ENCODE data around the gene ZNF684.

The ZNF684 gene

DNA sequence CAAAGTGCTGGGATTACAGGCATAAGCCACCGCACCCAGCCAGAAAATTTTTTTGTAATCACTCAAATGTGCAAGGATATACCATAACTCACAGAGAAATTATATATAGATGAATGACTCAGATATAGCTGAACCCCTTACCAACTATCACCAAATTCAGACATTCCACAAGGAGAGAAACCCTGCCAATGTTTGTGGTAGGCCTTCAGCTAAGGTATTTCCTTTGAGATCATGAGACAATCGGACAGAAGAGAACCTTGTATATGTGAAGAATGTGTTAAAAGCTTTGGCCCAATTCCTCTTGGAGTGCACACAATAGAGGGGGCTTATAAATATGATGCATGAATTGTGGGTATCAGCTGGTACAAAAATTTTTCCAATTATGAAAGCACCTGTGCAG, 50.7 kb downstream of the ZNF684 start:
- no peak overlapping the region for H3K4me2 ChIP-seq (ENCODE audit: low read length)
- TF ChIP-seq, protein P1, sequence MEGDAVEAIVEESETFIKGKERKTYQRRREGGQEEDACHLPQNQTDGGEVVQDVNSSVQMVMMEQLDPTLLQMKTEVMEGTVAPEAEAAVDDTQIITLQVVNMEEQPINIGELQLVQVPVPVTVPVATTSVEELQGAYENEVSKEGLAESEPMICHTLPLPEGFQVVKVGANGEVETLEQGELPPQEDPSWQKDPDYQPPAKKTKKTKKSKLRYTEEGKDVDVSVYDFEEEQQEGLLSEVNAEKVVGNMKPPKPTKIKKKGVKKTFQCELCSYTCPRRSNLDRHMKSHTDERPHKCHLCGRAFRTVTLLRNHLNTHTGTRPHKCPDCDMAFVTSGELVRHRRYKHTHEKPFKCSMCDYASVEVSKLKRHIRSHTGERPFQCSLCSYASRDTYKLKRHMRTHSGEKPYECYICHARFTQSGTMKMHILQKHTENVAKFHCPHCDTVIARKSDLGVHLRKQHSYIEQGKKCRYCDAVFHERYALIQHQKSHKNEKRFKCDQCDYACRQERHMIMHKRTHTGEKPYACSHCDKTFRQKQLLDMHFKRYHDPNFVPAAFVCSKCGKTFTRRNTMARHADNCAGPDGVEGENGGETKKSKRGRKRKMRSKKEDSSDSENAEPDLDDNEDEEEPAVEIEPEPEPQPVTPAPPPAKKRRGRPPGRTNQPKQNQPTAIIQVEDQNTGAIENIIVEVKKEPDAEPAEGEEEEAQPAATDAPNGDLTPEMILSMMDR (IDR thresholded peaks at IDR 0.05; ENCODE audit: low read length): no peak
- TF ChIP-seq EZH2 (IDR thresholded peaks at IDR 0.05; ENCODE audit: borderline replicate concordance, low read length): no peak
- no peaks in the 10 kb centered on the region for H3K9me3 ChIP-seq (ENCODE audit: low read length)
- H3F3A ChIP-seq (ENCODE audit: insufficient read depth, low read length): no peaks in the 10 kb centered on the region
- no peak overlapping the region for H2AFZ ChIP-seq (ENCODE audit: low read length)
- no peak overlapping the region for H3K4me3 ChIP-seq (ENCODE audit: low read depth, low read length, poor library complexity, severe bottlenecking)
- H3K36me3 ChIP-seq (ENCODE audit: insufficient read depth, low read length): no peaks in the 10 kb centered on the region
- H4K20me1 ChIP-seq (ENCODE audit: insufficient read depth, low read length): no peaks in the 10 kb centered on the region
- no peaks in the 10 kb centered on the region for H3K27me3 ChIP-seq (ENCODE audit: insufficient read depth, low read length)
- H3K9me2 ChIP-seq (ENCODE audit: low read depth, low read length): no peaks in the 10 kb centered on the region
- H3K79me2 ChIP-seq (ENCODE audit: insufficient read depth, low read length): no peaks in the 10 kb centered on the region
- H3K9ac ChIP-seq (ENCODE audit: low read length): no peak overlapping the region
- H3K27ac ChIP-seq (ENCODE audit: low read depth, low read length, poor library complexity, severe bottlenecking): no peak overlapping the region
- H3K4me1 ChIP-seq (ENCODE audit: insufficient read depth, low read length, severe bottlenecking): no peaks in the 10 kb centered on the region

DNA sequence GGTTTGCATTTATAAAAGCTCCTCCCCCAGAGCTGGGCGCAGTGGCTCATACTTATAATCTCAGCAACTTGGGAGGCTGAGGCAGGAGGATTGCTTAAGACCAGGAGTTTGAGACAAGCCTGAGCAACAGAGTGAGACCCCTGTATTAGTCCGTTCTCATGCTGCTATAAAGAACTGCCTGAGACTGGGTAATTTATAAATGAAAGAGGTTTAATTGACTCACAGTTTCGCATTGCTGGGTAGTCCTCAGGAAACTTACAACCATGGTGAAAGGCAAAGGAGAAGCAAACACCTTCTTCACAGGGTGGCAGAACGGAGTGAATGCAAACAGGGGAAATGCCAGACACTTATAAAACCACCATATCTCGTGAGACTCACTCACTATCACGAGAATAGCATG, 52.5 kb downstream of the ZNF684 start:
- Histone ChIP-seq H3K9me2 (ENCODE audit: low read depth, low read length) (no peaks in the 10 kb centered on the region), H3K36me3 (ENCODE audit: insufficient read depth, low read length) (no peaks in the 10 kb centered on the region), H3K4me3 (ENCODE audit: low read depth, low read length, poor library complexity, severe bottlenecking) (no peak overlapping the region), H4K20me1 (ENCODE audit: insufficient read depth, low read length) (no peaks in the 10 kb centered on the region), H2AFZ (ENCODE audit: low read length) (no peak overlapping the region), H3K27ac (ENCODE audit: low read depth, low read length, poor library complexity, severe bottlenecking) (no peak overlapping the region), H3K9me3 (ENCODE audit: low read length) (no peaks in the 10 kb centered on the region), H3K9ac (ENCODE audit: low read length) (no peak overlapping the region), H3K79me2 (ENCODE audit: insufficient read depth, low read length) (no peaks in the 10 kb centered on the region), H3K4me2 (ENCODE audit: low read length) (no peak overlapping the region), H3F3A (ENCODE audit: insufficient read depth, low read length) (no peaks in the 10 kb centered on the region), H3K4me1 (ENCODE audit: insufficient read depth, low read length, severe bottlenecking) (no peaks in the 10 kb centered on the region), H3K27me3 (ENCODE audit: insufficient read depth, low read length) (no peaks in the 10 kb centered on the region)
- no peak for TF ChIP-seq EZH2 (IDR thresholded peaks at IDR 0.05; ENCODE audit: borderline replicate concordance, low read length)
- TF ChIP-seq, protein P1 (IDR thresholded peaks at IDR 0.05; ENCODE audit: low read length): no peak

DNA sequence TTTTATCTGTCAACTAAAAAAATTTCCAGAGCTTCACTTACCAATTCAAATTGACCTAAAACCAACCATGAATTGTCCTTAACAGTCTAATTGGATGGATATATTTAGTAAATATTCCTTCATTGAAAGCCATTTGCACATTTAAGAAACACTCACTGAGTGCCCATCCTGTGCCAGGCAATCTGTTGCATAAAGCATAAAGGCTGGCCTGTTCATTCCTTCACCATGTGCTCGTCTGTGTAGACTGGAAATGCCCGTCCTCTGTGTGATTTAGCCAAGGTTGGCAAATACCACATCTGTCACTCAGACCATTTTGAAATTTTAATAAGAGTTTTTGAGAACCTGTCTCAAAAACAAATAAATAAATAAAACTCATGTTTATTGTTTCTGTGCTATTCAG, 57.1 kb downstream of the ZNF684 start:
- no peak overlapping the region for H3K4me2 ChIP-seq (ENCODE audit: low read length)
- no peaks in the 10 kb centered on the region for H3K36me3 ChIP-seq (ENCODE audit: insufficient read depth, low read length)
- no peak for TF ChIP-seq EZH2 (IDR thresholded peaks at IDR 0.05; ENCODE audit: borderline replicate concordance, low read length)
- H3K27ac ChIP-seq (ENCODE audit: low read depth, low read length, poor library complexity, severe bottlenecking): no peak overlapping the region
- no peaks in the 10 kb centered on the region for H3F3A ChIP-seq (ENCODE audit: insufficient read depth, low read length)
- peaks cover 6% of the 10 kb centered on the region; the same call in 1 of the 2 replicates for H3K9me3 ChIP-seq (ENCODE audit: low read length)
- no peaks in the 10 kb centered on the region for H3K27me3 ChIP-seq (ENCODE audit: insufficient read depth, low read length)
- H3K9ac ChIP-seq (ENCODE audit: low read length): no peak overlapping the region
- no peaks in the 10 kb centered on the region for H4K20me1 ChIP-seq (ENCODE audit: insufficient read depth, low read length)
- no peaks in the 10 kb centered on the region for H3K4me1 ChIP-seq (ENCODE audit: insufficient read depth, low read length, severe bottlenecking)
- H3K79me2 ChIP-seq (ENCODE audit: insufficient read depth, low read length): no peaks in the 10 kb centered on the region
- H2AFZ ChIP-seq (ENCODE audit: low read length): no peak overlapping the region
- H3K9me2 ChIP-seq (ENCODE audit: low read depth, low read length): no peaks in the 10 kb centered on the region
- no peak overlapping the region for H3K4me3 ChIP-seq (ENCODE audit: low read depth, low read length, poor library complexity, severe bottlenecking)

DNA sequence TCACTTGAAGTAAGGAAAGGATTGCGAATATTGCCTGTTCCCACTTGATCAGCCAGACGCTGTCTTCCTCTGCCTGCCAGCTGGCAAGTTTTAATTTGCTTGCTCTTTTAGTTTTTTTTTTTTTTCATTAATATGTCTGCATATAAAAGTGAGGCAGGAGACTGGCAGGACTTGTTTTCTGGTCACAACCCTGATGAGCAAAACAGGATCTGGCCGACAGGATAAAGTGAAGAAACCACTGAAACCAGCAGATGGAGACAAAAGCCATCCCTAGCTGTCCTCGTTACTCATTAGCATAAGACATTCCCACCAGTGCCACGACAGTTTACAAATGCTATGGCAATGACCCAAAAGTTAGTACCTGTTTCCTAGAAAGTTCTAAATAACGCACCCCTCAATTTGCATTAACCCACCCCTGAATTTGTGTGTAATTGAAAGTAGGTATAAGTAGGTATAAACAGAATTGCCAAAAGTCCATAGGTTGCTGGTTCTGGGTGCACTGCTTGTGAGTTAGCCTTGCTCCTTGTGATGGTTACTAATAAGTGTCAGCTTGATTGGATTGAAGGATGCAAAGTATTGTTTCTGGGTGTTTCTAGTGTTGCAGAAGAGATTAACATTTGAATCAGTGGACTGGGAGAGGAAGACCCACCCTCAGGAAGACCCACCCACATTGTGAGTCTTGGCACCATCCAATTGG, 60.8 kb downstream of the ZNF684 start:
- H3K4me2 ChIP-seq (ENCODE audit: low read length): no peak overlapping the region
- H3K9me2 ChIP-seq (ENCODE audit: low read depth, low read length): no peaks in the 10 kb centered on the region
- H3K9me3 ChIP-seq (ENCODE audit: low read length): peaks cover 6% of the 10 kb centered on the region; the same call in 1 of the 2 replicates
- H3K79me2 ChIP-seq (ENCODE audit: insufficient read depth, low read length): no peaks in the 10 kb centered on the region
- no peak for TF ChIP-seq EZH2 (IDR thresholded peaks at IDR 0.05; ENCODE audit: borderline replicate concordance, low read length)
- TF ChIP-seq, protein P1 (IDR thresholded peaks at IDR 0.05; ENCODE audit: low read length): peak; percentile 48
- no peaks in the 10 kb centered on the region for H3F3A ChIP-seq (ENCODE audit: insufficient read depth, low read length)
- no peaks in the 10 kb centered on the region for H3K4me1 ChIP-seq (ENCODE audit: insufficient read depth, low read length, severe bottlenecking)
- no peak overlapping the region for H3K4me3 ChIP-seq (ENCODE audit: low read depth, low read length, poor library complexity, severe bottlenecking)
- H3K27ac ChIP-seq (ENCODE audit: low read depth, low read length, poor library complexity, severe bottlenecking): no peak overlapping the region
- 0 out of 2 replicates have a peak, but pooled peaks cover 4% of the 10 kb centered on the region for H3K27me3 ChIP-seq (ENCODE audit: insufficient read depth, low read length)
- no peak overlapping the region for H2AFZ ChIP-seq (ENCODE audit: low read length)
- no peaks in the 10 kb centered on the region for H3K36me3 ChIP-seq (ENCODE audit: insufficient read depth, low read length)
- no peak overlapping the region for H3K9ac ChIP-seq (ENCODE audit: low read length)
- no peaks in the 10 kb centered on the region for H4K20me1 ChIP-seq (ENCODE audit: insufficient read depth, low read length)
